Neural progenitor cell (in vitro differentiated cells): ENCODE results near the gene HAND1. TPM values are rescaled to one million over a fixed set of nuclear protein-coding genes. Genes with fewer than 3 reads are reported as not detected.

ENCODE experiments used
- DNase-seq: peaks from one replicate; pipeline ENCODE4 v3.0.0-alpha.2; 2016; ENCODE audit warnings: low spot score
- H2AFZ ChIP-seq: fragments of 200-600 bp; sonication (generic); replicated peaks from 2 replicates; pipeline ENCODE4 v1.6.1; 2016; ENCODE audit warnings: antibody characterized with exemption
- H3F3A ChIP-seq: fragments of 200-600 bp; sonication (generic); 2 replicates; pipeline ENCODE4 v1.6.1; 2016; ENCODE audit warnings: antibody characterized with exemption, low read depth
- H3K27ac ChIP-seq: fragments of 200-600 bp; sonication (generic); 2 replicates; pipeline ENCODE4 v1.5.1; 2016; ENCODE audit warnings: mild to moderate bottlenecking
- H3K27me3 ChIP-seq: fragments of 200-600 bp; sonication (generic); 2 replicates; pipeline ENCODE4 v1.6.1; 2016; ENCODE audit warnings: mild to moderate bottlenecking, moderate library complexity
- H3K36me3 ChIP-seq: fragments of 200-600 bp; sonication (generic); 2 replicates; pipeline ENCODE4 v1.5.1; 2016
- H3K4me1 ChIP-seq: fragments of 200-600 bp; sonication (generic); 2 replicates; pipeline ENCODE4 v1.6.1; 2016; ENCODE audit warnings: mixed run types
- H3K4me2 ChIP-seq: fragments of 200-600 bp; sonication (generic); 2 replicates; pipeline ENCODE4 v1.6.1; 2016
- H3K4me3 ChIP-seq: fragments of 200-600 bp; sonication (generic); 2 replicates; pipeline ENCODE4 v1.5.1; 2016
- H3K79me2 ChIP-seq: fragments of 200-600 bp; sonication (generic); 2 replicates; pipeline ENCODE4 v1.6.1; 2016; ENCODE audit warnings: low read depth
- H3K9ac ChIP-seq: fragments of 200-600 bp; sonication (generic); 2 replicates; pipeline ENCODE4 v1.6.1; 2016
- H3K9me3 ChIP-seq: fragments of 200-600 bp; sonication (generic); 2 replicates; pipeline ENCODE4 v1.5.1; 2016; ENCODE audit warnings: low read depth
- H4K20me1 ChIP-seq: fragments of 200-600 bp; sonication (generic); 2 replicates; pipeline ENCODE4 v1.6.1; 2016; ENCODE audit warnings: low read depth
- H3K27ac Mint-ChIP-seq: 3 replicates; pipeline ENCODE4 v1.8.0; 2021; ENCODE audit warnings: mixed read lengths
- H3K27me3 Mint-ChIP-seq: 2 replicates; pipeline ENCODE4 v1.8.0; 2022; ENCODE audit warnings: low read depth, mild to moderate bottlenecking, inconsistent platforms, moderate library complexity, mixed read lengths; ENCODE audit not compliant: insufficient read depth
- H3K36me3 Mint-ChIP-seq: 3 replicates; pipeline ENCODE4 v1.8.0; 2021; ENCODE audit warnings: mixed read lengths
- H3K4me1 Mint-ChIP-seq: 3 replicates; pipeline ENCODE4 v1.8.0; 2021; ENCODE audit warnings: mixed read lengths
- H3K4me3 Mint-ChIP-seq: 3 replicates; pipeline ENCODE4 v1.8.0; 2021; ENCODE audit warnings: mild to moderate bottlenecking, moderate library complexity, mixed read lengths
- H3K9me3 Mint-ChIP-seq: 3 replicates; pipeline ENCODE4 v1.8.0; 2020; ENCODE audit warnings: mixed read lengths
- EZH2 ChIP-seq: fragments of 200-600 bp; sonication (generic); IDR thresholded peaks from 2 replicates; pipeline ENCODE4 v1.6.1; 2017; ENCODE audit warnings: antibody characterized with exemption, mild to moderate bottlenecking, moderate library complexity
- EZH2phosphoT487 ChIP-seq: fragments of 200-600 bp; sonication (generic); IDR thresholded peaks from 2 replicates; pipeline ENCODE4 v1.6.1; 2017; ENCODE audit warnings: antibody characterized with exemption
- total RNA-seq: library from RNA; depleted of rRNA; stranded (reverse); fragments of >200 nt; gene quantifications from 2 replicates; pipeline ENCODE4 v1.2.3, GENCODE V29; 2015; ENCODE audit warnings: low replicate concordance
- TF ChIP-seq, protein P1 (sequence below): fragments of 200-600 bp; sonication (generic); IDR thresholded peaks from 2 replicates; pipeline ENCODE4 v1.5.1; 2017; ENCODE audit warnings: antibody characterized with exemption, mild to moderate bottlenecking

The HAND1 gene
- total RNA-seq, 1 donor from 2014 or later, result not detected

DNA sequence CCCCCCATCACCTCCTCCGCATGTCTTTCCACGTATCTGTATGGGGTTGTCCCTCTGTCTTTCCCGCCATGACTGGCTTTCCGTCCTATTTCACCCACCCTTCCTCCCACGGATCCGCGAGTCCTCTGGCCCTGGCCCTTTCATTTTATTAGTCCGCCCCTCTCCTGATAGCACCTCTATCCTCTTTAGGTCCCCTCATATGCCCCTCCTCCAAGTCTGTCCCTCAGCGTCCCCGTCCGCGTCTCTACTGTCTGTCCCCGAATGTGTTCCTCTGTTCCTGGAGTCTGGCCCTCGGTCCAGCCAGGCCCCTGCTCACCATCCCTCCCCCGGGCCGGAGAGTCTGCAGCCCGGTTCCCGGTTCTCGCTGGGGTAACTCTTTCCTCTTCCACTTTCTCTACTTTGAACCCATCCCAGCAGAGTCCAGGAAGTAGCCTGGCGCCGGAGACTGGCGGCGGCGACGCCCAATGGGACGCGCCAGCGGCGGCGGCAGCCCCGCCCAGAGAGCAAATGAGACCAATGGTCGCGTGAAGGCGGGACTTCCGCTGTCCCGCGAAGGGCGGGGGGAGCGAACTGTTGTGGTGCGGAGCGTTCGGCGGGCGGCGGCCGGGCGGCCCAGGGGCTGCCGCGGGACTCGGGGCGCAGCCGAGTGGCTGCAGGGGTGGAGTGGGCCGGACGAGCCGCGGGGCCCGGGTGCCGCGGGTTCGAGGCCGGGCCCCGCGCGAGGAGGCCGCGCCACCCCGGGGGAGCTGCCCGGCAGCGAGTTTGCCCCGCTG is 32.4 kb downstream of the HAND1 start, which contains the start of gene SAP30L:
Gene SAP30L, plus strand, starts transcription at position 576 of the 773 bp plus-strand sequence. CDS start 608 bp downstream, outside the sequence.
- H3K4me2 ChIP-seq, result peak within 1 kb of the TSS; percentile 96
- TF ChIP-seq, protein P1, sequence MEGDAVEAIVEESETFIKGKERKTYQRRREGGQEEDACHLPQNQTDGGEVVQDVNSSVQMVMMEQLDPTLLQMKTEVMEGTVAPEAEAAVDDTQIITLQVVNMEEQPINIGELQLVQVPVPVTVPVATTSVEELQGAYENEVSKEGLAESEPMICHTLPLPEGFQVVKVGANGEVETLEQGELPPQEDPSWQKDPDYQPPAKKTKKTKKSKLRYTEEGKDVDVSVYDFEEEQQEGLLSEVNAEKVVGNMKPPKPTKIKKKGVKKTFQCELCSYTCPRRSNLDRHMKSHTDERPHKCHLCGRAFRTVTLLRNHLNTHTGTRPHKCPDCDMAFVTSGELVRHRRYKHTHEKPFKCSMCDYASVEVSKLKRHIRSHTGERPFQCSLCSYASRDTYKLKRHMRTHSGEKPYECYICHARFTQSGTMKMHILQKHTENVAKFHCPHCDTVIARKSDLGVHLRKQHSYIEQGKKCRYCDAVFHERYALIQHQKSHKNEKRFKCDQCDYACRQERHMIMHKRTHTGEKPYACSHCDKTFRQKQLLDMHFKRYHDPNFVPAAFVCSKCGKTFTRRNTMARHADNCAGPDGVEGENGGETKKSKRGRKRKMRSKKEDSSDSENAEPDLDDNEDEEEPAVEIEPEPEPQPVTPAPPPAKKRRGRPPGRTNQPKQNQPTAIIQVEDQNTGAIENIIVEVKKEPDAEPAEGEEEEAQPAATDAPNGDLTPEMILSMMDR, result no peak
- peak; percentile 18 for TF ChIP-seq EZH2
- H3K4me3 ChIP-seq, result peak within 1 kb of the TSS; percentile 77
- peaks cover 45% of the 10 kb centered on the region for H3K79me2 ChIP-seq
- peak within 1 kb of the TSS; percentile 66 for H3K9ac ChIP-seq
- peaks cover 15% of the 10 kb centered on the region for H3K36me3 Mint-ChIP-seq
- H3F3A ChIP-seq, result peaks cover 16% of the 10 kb centered on the region
- no peaks in the 10 kb centered on the region for H3K36me3 ChIP-seq
- H3K9me3 Mint-ChIP-seq, result no peaks in the 10 kb centered on the region
- peak; percentile 98 for DNase-seq
- peaks cover 5% of the 10 kb centered on the region for H3K27me3 ChIP-seq
- H4K20me1 ChIP-seq, result peaks cover 44% of the 10 kb centered on the region
- H3K9me3 ChIP-seq, result no peaks in the 10 kb centered on the region
- H3K4me1 ChIP-seq, result peaks cover 11% of the 10 kb centered on the region
- H2AFZ ChIP-seq, result peak within 1 kb of the TSS; percentile 85
- H3K4me3 Mint-ChIP-seq, result peak within 1 kb of the TSS; percentile 97
- H3K4me1 Mint-ChIP-seq, result peaks cover 21% of the 10 kb centered on the region
- peak within 1 kb of the TSS; percentile 39 for H3K27ac Mint-ChIP-seq
- peaks cover 2% of the 10 kb centered on the region for H3K27me3 Mint-ChIP-seq
- no peak within 1 kb of the TSS for H3K27ac ChIP-seq

DNA sequence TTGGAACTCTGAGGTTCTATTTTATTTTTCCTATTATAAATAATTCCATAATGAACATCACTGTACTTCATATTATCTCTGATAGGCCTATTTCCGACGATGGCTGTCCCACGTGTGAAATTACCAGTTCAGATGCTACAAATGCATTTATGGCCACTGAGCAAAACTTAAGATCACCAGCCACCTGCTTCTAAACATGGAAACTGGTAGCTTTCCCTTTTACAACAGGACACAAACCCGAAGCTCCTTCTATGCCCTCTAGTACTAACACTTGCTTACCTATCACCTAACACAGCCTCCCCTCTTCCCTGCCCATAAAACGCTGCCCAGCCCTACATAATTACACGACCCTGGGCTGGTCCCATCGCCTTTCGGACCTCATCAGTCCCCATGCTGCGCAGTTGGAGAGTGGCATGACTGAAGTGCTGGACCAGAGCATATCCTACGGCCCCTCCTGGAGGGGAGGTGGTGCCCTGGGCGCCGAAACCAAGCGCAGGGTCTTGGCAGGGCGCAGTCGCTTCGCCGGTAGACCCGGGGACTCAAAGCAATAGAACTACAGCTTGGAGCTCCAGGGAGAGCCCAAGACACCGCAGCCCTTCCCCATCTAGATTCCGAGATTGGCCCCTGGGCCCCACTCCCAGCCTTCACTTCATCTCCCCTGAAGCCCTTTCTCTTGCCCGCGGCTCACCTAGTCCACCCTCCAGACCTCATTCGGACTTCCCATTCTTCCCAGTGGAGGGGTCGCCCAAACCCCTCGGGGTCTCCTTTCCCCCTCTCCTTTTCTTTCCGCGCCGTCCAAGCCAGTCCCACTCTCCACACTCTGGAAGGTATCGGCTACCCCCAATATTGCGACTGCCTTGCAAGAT is 33.2 kb downstream of the HAND1 start:
- no peaks in the 10 kb centered on the region for H3K9me3 ChIP-seq
- H2AFZ ChIP-seq, result peak overlapping the region; percentile 84
- Mint-ChIP-seq H3K27ac (peak overlapping the region; percentile 39), H3K27me3 (peaks cover 2% of the 10 kb centered on the region), H3K4me3 (peak overlapping the region; percentile 95), H3K9me3 (no peaks in the 10 kb centered on the region), H3K4me1 (peaks cover 21% of the 10 kb centered on the region), H3K36me3 (peaks cover 15% of the 10 kb centered on the region)
- H3K36me3 ChIP-seq, result no peaks in the 10 kb centered on the region
- H3K27ac ChIP-seq, result no peak overlapping the region
- peak overlapping the region; percentile 77 for H3K4me3 ChIP-seq
- peaks cover 45% of the 10 kb centered on the region for H3K79me2 ChIP-seq
- H3F3A ChIP-seq, result peaks cover 16% of the 10 kb centered on the region
- H3K4me1 ChIP-seq, result peaks cover 11% of the 10 kb centered on the region
- H3K9ac ChIP-seq, result peak overlapping the region; percentile 43
- H4K20me1 ChIP-seq, result peaks cover 36% of the 10 kb centered on the region
- H3K27me3 ChIP-seq, result peaks cover 5% of the 10 kb centered on the region
- DNase-seq, result peak; percentile 59
- peak overlapping the region; percentile 96 for H3K4me2 ChIP-seq
- TF ChIP-seq, protein P1, result no peak
- peak; percentile 13 for TF ChIP-seq EZH2

DNA sequence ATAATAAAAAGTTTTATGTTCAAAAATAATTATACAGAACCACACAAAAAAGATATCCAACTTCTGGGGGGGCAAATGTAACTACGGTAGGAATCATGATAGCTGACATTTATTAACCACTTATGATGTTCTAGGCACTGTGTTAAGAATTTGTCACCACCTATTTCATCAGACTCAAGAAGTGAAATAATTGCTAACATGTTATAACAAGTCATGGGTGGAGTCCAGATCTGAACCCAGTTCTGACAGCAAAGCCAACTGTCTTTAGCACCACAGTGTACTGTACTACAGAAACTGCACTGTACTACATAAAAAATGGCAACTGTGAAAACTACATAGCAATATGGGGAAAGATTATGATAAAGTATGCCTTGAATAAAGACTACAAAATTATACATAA is 35.2 kb downstream of the HAND1 start:
- H3K9me3 ChIP-seq, result no peaks in the 10 kb centered on the region
- Mint-ChIP-seq H3K9me3 (no peaks in the 10 kb centered on the region), H3K27me3 (peaks cover 2% of the 10 kb centered on the region), H3K4me1 (peaks cover 16% of the 10 kb centered on the region), H3K4me3 (no peak overlapping the region), H3K36me3 (peaks cover 27% of the 10 kb centered on the region), H3K27ac (no peak overlapping the region)
- no peak overlapping the region for H2AFZ ChIP-seq
- peaks cover 28% of the 10 kb centered on the region for H3K79me2 ChIP-seq
- H3K9ac ChIP-seq, result no peak overlapping the region
- H4K20me1 ChIP-seq, result peaks cover 17% of the 10 kb centered on the region
- no peak overlapping the region for H3K4me3 ChIP-seq
- H3F3A ChIP-seq, result peaks cover 16% of the 10 kb centered on the region
- no peak for TF ChIP-seq EZH2phosphoT487
- TF ChIP-seq EZH2, result no peak
- TF ChIP-seq, protein P1, result no peak
- H3K36me3 ChIP-seq, result no peaks in the 10 kb centered on the region
- H3K27ac ChIP-seq, result no peak overlapping the region
- peaks cover 5% of the 10 kb centered on the region for H3K27me3 ChIP-seq
- H3K4me1 ChIP-seq, result peaks cover 11% of the 10 kb centered on the region
- no peak for DNase-seq
- H3K4me2 ChIP-seq, result no peak overlapping the region
